Stimulated activated CD4-positive, alpha-beta T cell treated with anti-CD3 and anti-CD28 coated beads, Interleukin-4, amount 100 ng/mL, for 4 hours (primary cell): ENCODE results near the gene TBC1D22A.

Experiments
- DNase-seq, 2 experiments: peaks; one replicate each; pipeline ENCODE4 v3.0.0-alpha.2; 2020

Gene TBC1D22A

DNA sequence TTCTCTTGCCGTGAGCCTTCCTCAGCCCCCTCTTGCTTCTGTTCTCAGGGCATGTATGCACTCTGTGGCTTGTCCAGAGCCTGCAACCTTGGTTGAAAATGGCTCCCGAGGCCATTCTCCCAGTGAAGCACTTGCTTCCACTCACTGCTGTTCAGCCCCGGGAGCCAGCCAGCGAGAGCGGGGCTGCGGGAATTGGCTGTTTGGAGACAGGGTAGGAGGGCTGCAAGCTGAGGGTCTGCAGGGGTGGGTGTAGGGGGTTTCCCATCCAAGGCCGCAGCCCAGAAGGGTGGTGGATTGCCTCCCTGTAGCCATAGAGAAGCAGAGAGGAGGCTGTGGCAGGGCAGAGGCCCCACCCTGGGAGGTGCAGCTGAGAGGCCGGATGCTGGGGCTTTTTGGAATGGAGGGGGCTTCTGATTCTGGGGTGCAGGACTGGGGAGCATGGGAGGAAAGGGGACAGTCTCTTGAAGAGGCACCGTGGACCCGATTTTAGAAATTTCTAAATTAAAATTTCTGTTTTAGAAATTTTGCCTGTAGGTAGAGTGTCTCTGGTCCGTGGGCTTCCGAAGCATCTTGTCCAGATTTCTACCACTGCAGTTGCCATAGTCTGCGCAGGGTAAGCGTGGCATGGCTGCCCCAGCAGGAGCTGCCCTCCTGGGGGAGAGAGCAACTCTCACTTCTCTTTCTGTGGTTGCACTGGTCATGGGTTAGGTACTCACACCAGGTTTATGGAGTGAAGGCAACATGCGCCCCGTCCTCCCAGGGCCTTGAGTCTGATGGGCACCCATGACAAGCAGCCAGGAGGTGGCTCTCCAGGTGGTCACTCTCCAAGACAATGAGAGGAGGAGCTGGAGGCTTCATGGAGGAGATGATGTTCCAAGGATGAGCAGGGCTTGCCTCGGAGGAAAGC is 100.2 kb downstream of the TBC1D22A start:
- no peak for DNase-seq

DNA sequence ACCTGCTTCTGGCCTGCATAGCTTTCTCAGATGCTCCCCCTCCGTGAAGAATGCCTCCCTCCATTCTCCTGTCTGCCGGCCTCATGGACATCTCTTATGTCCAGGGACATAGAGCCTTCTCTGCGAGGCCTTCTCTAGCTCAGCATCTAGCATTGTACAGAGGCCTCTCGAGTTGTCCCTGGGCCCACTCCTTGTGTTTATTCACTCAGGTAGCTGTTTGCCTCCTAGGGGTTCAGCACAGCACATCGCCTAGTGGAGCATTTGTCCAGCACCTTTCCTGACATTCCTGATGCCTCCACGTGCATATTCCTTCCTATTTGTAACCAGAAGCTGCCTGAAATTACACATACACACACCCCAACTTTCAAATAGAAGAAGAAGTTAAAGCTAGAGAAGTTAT is 101.3 kb downstream of the TBC1D22A start:
- DNase-seq: no peak

GRCh38 chr22:46864314-46865051 is 102.0 kb downstream of the TBC1D22A start:
- no peak for DNase-seq

DNA sequence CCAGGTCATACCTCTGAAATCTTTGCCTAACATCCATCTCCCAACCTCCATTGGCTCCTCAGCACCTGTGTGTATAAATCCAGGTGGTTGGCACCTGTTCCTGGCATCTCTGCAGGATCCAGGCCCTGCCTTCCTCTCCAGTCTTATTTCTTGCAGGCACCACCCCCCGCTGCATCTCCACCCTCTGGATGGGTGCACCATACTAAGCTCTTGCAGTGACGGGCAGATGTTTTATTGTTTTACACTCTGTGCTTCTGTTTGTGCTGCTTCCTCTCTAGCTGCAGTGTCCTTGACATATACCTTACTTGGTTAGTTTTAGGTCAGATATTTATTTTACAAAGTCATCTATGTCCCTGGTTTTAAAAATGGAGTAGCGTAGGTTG is 102.6 kb downstream of the TBC1D22A start:
- DNase-seq: no peak

DNA sequence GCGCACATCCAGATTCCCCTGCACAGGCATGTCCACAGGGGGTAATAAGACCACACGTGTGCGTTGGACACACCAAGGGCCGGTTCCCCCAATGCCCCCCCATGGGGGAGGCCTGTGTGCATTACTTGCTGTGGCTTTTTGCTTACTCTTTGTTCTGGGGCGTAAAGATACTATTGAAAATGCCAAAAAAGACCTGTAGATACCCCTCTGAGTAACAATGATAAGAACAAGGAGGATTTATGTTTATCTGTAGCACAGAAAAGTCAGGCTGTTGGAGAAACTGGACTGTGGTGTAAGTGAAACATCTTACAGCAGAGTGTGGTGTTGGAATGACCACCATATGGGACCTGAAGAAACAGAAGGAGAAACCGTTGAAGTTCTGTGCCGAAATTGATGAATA is 103.2 kb downstream of the TBC1D22A start:
- no peak for DNase-seq

- DNase-seq: no peak
Observed at GRCh38 chr22:46866591-46866990, 104.1 kb downstream of the TBC1D22A start.

DNA sequence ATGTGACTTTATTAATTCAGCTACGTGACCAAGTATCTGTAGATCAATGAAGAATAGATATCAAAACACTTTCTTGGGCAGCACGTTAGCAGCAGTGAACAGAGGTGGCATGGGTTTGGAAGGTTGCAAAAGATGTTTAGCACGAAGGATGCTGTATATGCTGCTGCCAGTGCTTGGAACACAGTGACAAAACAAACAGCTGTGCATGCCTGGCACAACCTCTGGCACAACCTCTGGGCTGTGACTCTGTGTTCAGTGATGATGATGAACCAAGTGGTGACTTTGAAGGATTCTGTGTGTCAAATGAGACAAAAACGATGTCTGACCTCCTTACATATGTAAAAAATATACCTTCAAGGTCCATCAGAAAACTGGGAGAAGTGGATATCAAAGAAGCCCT is 104.7 kb downstream of the TBC1D22A start:
- DNase-seq: no peak

DNA sequence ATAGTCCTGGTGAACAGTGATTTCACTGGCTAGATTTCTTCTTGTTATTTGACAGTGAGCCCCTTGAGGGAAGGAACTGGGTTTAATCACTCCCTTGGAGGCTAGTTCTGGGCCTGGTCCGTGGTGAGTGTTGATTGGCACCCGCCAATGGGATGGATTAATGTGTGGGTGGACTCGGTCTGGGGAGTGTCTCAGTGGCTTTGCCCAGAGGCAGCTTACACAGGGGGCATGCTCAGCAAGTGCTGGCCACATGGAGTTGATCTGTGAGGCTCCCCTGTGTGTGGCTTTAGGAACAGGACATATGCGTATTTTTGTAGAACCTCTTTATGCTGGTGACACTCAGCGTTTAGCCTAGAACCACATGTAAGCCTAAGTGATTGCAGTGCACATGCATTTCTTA is 106.9 kb downstream of the TBC1D22A start:
- no peak for DNase-seq

DNA sequence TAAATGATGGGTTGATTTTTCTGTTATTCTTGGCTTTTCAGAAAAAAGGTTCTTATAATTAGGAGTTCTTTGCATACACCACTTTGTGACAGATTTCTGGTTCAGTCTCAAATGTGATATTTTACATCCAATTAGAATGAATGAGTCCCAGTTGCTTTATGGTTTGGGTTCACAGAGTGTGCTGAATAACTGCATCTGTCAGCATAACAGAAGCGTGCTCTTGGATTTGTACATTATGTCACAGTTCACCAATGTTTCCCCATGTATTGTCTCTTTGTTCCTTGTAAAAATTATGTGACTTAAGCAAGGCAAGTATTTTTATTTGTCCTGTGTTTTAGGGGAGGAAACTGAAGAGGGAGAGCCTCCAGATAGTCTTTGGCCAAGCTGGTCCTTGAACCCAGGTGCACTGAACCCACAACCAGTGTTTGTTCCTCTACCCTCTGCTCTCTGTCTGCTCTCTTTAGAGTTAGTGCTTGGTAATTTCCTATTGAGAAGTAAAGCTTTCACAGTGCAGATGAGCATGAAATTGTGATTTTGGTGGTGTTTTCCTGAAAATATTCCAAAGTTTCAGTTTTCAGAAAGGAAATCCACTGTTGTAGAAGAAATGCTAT is 107.5 kb downstream of the TBC1D22A start:
- no peak for DNase-seq

- no peak for DNase-seq
Observed at GRCh38 chr22:46871826-46872225, 109.4 kb downstream of the TBC1D22A start.

GRCh38 chr22:46875089-46875488 is 112.6 kb downstream of the TBC1D22A start:
- no peak for DNase-seq

- DNase-seq: no peak
Observed at GRCh38 chr22:46876357-46876934, 114.0 kb downstream of the TBC1D22A start.

DNA sequence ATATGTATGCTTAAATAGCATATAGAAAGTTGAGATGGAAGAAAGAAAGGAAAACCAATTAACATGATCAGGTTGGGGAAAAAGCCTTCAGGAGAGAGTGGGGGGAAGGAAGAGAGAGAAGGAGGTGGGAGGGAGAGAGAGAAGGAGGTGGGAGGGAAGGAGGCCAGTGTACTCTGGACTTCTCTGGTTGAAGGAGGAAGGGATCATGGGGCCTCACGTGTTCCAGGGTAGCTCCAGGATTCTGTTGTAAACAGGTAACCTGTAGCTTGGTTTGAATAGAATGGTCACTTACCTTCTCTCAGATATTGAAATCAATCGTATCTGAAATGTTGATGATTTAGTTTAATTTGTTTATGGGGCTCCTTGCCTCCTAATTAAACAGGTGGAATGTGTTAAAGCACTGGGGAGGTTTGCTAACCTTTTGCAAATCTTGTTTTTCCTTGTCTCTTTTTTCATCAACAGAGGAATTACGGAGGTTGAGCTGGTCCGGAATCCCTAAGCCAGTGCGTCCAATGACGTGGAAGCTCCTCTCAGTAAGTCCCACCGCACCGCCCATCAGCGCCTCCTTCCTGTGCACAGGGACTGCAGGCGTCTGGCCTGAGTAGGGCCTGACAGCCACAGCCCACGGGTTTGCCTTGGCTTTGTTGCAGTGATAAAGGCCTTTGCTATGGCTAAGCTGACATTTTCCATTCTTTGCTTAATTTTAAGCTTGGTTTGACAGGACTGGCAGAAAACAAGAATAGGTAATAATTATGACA is 115.9 kb downstream of the TBC1D22A start:
- DNase-seq: no peak

- DNase-seq: no peak
Observed at GRCh38 chr22:46879083-46879482, 116.6 kb downstream of the TBC1D22A start.

- DNase-seq: no peak
Observed at GRCh38 chr22:46881373-46882118, 119.1 kb downstream of the TBC1D22A start.

DNA sequence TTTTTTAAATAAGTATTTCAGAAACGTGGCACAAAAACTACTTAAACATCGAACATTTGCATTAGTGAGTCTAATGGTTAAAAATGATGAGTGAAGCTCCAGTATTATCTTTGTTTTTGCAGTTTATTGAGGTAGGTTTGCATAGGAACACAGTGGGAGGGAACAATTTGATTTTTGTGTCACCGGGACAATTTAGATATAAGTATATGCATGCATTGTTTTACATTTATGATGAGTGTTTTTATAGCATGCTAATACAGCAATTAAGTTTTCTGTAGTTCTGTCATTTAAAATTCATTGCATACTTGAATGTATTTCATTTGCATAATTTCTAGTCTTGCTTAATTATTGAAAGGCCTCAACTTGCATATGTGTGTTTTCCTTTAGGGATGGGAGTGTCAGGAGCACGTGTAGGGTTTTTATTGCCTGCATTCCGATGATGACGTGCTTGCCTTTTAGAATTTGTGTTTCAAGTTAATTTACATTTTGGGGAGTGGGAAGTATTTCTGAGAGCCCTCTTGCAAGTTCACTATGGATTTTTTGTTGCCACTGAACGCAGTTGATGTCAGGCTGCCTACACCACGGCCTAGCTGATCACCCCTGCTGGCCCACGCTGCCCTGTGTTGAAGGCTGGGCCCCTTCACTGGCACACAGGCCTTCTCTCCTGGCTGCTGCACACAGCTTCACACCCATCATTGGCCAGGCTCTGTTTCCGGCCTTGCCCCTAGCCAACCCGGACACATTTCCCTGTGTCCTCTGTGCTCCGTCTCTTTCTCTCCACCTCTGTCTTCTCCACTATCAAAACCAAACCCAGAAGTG is 120.9 kb downstream of the TBC1D22A start:
- no peak for DNase-seq

DNA sequence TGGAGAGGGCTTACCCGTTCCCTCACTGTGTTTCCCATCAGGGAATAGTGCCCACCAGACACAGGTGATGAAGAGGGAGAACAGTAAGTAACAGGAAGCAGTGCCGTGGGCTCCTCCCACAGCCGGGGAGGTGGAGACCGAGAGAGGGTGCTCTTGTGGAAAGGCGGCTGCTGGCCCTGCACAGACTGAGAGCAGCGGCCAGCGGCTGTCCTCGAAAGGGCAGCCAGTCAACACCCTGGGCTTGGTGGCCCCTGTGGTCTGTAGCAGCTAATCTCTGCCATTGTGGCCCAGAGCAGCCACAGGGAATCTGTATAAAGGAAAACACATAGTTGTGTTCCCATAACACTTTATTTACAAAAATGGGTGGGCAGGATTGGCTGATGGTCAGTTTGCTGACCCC is 121.9 kb downstream of the TBC1D22A start:
- no peak for DNase-seq

DNA sequence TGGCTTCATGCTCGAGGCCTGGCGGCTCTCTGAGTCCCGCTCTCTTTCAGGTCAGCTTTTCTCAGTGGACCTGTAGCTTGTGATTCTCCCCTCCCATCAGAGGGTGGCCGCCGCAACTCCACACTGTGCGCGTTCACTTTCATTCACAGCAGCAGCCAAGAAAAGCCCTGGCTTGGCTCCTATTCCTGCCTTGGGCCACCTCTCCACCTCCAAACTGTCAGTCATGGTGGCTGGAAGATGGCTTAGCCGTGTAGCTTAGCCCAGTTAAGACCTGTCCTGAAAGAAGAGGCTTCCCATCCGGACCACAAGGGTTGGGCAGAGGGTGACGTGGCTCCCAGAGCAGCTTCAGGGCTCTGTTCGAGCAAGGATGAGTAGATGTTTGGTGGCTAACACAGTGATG is 125.5 kb downstream of the TBC1D22A start:
- no peak for DNase-seq

DNA sequence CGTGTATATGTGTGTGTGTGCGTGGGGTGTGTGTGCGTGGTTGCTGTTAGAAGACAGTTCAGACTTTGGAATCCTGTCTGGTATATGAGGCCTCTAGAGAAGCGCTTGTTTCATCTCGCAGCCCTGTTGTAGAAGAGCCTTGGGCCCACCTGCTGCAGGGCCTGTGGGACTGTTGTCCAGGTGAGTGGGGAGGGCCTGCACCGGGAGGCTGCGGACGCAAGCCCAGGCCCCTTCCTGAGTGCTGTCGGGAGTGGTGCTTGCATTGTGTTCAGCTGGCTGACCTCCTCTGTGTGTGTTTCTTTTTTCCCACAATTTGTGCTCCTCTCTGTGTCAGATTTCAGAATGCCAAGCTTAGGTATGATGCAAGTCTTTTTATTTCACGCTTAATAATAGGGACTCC is 128.4 kb downstream of the TBC1D22A start:
- DNase-seq: no peak

DNA sequence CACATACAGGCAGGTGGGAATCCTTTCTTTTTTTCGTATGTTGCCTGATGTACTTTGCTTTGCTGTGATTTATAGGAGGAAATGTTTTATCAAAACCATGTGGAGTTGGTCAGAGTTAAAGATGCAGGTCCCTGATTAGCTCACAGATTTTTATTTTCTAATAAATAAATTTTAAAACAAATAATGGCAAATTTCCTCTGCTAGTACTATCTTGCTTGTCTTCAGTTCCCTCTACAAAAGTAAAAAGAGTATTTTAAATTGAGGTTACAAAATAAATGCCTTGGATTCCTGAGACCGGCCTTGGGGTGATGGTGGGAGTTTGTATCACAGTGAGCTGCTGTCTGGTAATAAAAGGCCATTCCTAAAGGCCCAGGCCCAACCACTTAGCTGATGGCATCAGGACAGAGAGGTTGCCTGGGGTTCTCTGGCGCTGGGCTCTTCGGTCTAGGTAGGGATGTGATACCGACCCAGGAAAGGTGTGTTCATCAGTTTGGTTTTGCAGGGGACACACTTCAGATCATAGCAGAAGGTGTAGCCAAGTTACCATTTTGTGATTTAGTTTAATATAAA is 129.0 kb downstream of the TBC1D22A start:
- no peak for DNase-seq

DNA sequence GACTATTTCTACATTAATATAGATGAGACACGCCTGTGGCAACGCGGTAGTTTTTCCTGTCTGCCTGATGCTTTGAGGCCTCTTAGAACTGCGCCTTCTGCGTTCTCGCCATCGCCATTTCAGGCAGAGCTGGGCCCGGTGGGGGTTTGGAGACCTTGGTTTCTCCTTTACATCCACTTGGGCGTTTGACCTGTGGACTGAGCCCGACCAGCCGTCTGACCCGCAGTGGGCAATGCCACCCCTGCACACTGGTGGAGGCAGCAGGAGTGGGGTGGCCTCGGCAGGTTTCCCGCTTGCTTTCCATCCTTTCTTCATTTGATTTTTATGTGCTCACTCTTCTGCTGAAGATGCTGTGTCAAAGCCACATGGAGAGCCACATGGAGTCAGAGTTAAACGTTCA is 130.4 kb downstream of the TBC1D22A start:
- no peak for DNase-seq
